ENCODE measurements around the gene SOX12. TPM values are rescaled to one million over a fixed set of nuclear protein-coding genes. Genes with fewer than 3 reads are reported as not detected.

Gene SOX12
- total RNA-seq, 2 donors from 2014 or later: 3.9 to 5.4 TPM

- TF ChIP-seq, protein P1, sequence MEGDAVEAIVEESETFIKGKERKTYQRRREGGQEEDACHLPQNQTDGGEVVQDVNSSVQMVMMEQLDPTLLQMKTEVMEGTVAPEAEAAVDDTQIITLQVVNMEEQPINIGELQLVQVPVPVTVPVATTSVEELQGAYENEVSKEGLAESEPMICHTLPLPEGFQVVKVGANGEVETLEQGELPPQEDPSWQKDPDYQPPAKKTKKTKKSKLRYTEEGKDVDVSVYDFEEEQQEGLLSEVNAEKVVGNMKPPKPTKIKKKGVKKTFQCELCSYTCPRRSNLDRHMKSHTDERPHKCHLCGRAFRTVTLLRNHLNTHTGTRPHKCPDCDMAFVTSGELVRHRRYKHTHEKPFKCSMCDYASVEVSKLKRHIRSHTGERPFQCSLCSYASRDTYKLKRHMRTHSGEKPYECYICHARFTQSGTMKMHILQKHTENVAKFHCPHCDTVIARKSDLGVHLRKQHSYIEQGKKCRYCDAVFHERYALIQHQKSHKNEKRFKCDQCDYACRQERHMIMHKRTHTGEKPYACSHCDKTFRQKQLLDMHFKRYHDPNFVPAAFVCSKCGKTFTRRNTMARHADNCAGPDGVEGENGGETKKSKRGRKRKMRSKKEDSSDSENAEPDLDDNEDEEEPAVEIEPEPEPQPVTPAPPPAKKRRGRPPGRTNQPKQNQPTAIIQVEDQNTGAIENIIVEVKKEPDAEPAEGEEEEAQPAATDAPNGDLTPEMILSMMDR (IDR thresholded peaks at IDR 0.05): no peak
- H3K36me3 ChIP-seq: peaks cover 6% of the 10 kb centered on the region
- H3K27ac ChIP-seq: peak overlapping the region; percentile 90 to 95
- ATAC-seq (ENCODE audit: insufficient number of reproducible peaks, low FRiP score, low read depth) (no peak), DNase-seq (ENCODE audit: low spot score) (no peak)
- no peaks in the 10 kb centered on the region for H3K9me3 ChIP-seq
- no peaks in the 10 kb centered on the region for H3K27me3 ChIP-seq (replicated peaks; ENCODE audit: insufficient read depth)
- peak overlapping the region; percentile 99 for H3K4me3 ChIP-seq
- H3K4me1 ChIP-seq (ENCODE audit: control insufficient read depth in 1 of 2, low read depth in 2 of 2): peaks cover 0 to 15% of the 10 kb centered on the region in 2 donors
Observed at GRCh38 chr20:346033-346639, 20.8 kb downstream of the SOX12 start.

DNA sequence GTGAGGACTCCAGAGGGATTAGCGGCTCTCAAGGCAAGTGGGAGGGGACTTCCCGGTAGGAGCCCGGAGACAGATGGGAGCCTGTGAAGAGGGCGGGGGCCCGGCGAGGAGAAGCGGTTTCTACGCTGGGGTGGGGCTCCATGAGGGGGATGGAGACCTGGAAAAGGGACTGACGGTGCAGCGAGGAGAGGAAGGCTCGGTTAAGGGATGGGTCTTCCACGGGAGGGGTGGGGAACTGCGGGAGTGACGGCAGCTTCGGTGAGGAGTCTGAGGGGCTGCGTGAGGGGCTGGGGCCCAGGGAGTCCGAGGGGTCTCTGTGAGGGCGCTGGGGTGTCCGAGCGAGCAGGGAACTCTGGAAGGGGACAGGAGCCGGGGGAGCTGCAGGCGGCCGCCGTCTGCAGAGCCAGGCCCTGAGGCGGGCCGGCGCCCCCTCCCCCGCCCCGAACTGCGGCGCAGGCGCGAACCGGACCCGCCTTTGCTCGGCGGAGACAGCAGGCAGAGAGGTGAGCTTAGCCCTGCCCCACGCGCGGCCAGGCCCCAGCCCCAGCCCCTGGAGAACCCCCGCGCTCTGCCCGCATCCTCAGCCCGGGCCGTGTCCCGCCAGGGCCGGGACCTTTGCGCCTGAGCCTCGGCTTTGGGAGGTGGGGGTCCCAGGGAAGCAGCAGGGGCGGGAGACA is 21.4 kb downstream of the SOX12 start, which contains the start of gene NRSN2:
Gene NRSN2, plus strand, starts transcription at position 472 of the 677 bp plus-strand sequence. CDS start 2,533 bp downstream, outside the sequence.
- DNase-seq (ENCODE audit: low spot score): no peak
- TF ChIP-seq, protein P1 (IDR thresholded peaks at IDR 0.05): no peak

DNA sequence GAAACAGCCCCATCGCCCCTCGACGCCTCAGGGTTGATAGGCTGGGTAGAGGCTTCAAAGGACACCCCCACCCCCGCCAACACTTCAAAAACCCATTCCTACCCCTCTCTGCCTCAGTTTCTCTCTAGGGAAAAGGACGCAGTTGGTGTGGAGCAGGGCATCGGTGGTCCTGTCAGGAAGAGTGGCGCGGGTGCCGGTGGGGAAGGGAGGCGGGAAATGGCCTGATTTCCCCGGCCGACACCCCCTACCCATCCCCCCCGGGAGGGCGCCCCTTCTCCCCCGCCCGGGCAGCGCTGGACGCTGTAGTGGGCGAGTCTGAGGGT is 21.9 kb downstream of the SOX12 start:
- Histone ChIP-seq H3K9me3 (no peaks in the 10 kb centered on the region), H3K27ac (peak overlapping the region; percentile 90 to 95), H3K4me3 (peak overlapping the region; percentile 99), H3K27me3 (replicated peaks; ENCODE audit: insufficient read depth) (no peaks in the 10 kb centered on the region), H3K4me1 (ENCODE audit: control insufficient read depth in 1 of 2, low read depth in 2 of 2) (peaks cover 0 to 15% of the 10 kb centered on the region in 2 donors), H3K36me3 (peaks cover 12% of the 10 kb centered on the region)
- TF ChIP-seq, protein P1 (IDR thresholded peaks at IDR 0.05): no peak
- ATAC-seq (ENCODE audit: insufficient number of reproducible peaks, low FRiP score, low read depth) (no peak), DNase-seq (ENCODE audit: low spot score) (no peak)

More for the DNA sequence above, 21.4 kb downstream of the SOX12 start, which contains the start of gene NRSN2:
- no peaks in the 10 kb centered on the region for H3K9me3 ChIP-seq
- peak; percentile 23 for ATAC-seq (ENCODE audit: insufficient number of reproducible peaks, low FRiP score, low read depth)
- H3K4me1 ChIP-seq (ENCODE audit: control insufficient read depth in 1 of 2, low read depth in 2 of 2): peaks cover 0 to 15% of the 10 kb centered on the region in 2 donors
- peak within 1 kb of the TSS; percentile 90 to 95 for H3K27ac ChIP-seq
- no peaks in the 10 kb centered on the region for H3K27me3 ChIP-seq (replicated peaks; ENCODE audit: insufficient read depth)
- peak within 1 kb of the TSS; percentile 99 for H3K4me3 ChIP-seq
- peaks cover 8% of the 10 kb centered on the region for H3K36me3 ChIP-seq

- Histone ChIP-seq H3K27me3 (replicated peaks; ENCODE audit: insufficient read depth) (no peaks in the 10 kb centered on the region), H3K27ac (peak overlapping the region; percentile 90 to 95), H3K36me3 (peaks cover 12% of the 10 kb centered on the region), H3K4me1 (ENCODE audit: control insufficient read depth in 1 of 2, low read depth in 2 of 2) (peaks cover 0 to 15% of the 10 kb centered on the region in 2 donors), H3K9me3 (no peaks in the 10 kb centered on the region), H3K4me3 (peak overlapping the region; percentile 99)
- ATAC-seq (ENCODE audit: insufficient number of reproducible peaks, low FRiP score, low read depth) (peak; percentile 74), DNase-seq (ENCODE audit: low spot score) (peak; percentile 72)
- TF ChIP-seq, protein P1 (IDR thresholded peaks at IDR 0.05): no peak
Observed at GRCh38 chr20:347640-348484, 22.5 kb downstream of the SOX12 start.
